ENCODE data around the gene ACAA2.
"Not testable (repeated sequence)": the region's sequence is repeated elsewhere in the genome, so short reads cannot be mapped to it uniquely, and the experiment has no call there.

GRCh38 chr18:49800491-49800890 lies 12.8 kb downstream of the ACAA2 start:
- TF ChIP-seq CTCF, POLR2AphosphoS5, POLR2A (IDR thresholded peaks at IDR 0.05): not testable (repeated sequence)
